K562 (cell line): ENCODE results near the gene SLC1A4.

Source experiments
- HCFC1 ChIP-seq: IDR thresholded peaks from 2 replicates; pipeline ENCODE4 v1.6.1; 2012; ENCODE audit warnings: low read depth, low read length, improper control_type of control experiment
- NR2C2 ChIP-seq, 2 experiments: fragments of 200-800 bp in 1 of 2; sonication (Bioruptor generic) in 1 of 2; sonication (generic) in 1 of 2; formaldehyde crosslinking in 1 of 2; IDR thresholded peaks; 2 replicates each; pipeline versions ENCODE4 v1.6.1 to v1.8.0; 2016 to 2022; ENCODE audit warnings: mild to moderate bottlenecking in 1 of 2, missing compliant biosample characterization in 1 of 2, missing genetic modification characterization in 1 of 2, missing genetic modification reagents in 1 of 2
- POLR2AphosphoS2 ChIP-seq: IDR thresholded peaks from 2 replicates; pipeline ENCODE4 v1.6.1; 2012; ENCODE audit warnings: low read length, improper control_type of control experiment
- RNF2 ChIP-seq: sonication (generic); IDR thresholded peaks from 2 replicates; pipeline ENCODE4 v1.6.1; 2016
- SRSF3 ChIP-seq: fragments of 200-400 bp; formaldehyde crosslinking; IDR thresholded peaks from 2 replicates; pipeline ENCODE4 v1.6.1; 2016; ENCODE audit warnings: mild to moderate bottlenecking, low read length, moderate library complexity; ENCODE audit not compliant: insufficient read depth
- TAF1 ChIP-seq: IDR thresholded peaks from 2 replicates; pipeline ENCODE4 v1.6.1; 2011; ENCODE audit warnings: mild to moderate bottlenecking, low read length, moderate library complexity; ENCODE audit not compliant: insufficient read depth, control insufficient read depth, severe bottlenecking; ENCODE audit errors: extremely low read depth
- TF ChIP-seq, protein P1 (sequence below): sonication (generic); formaldehyde crosslinking; IDR thresholded peaks from 2 replicates; pipeline ENCODE4 v1.8.0; 2022; ENCODE audit warnings: mild to moderate bottlenecking, low read depth, missing genetic modification reagents
- TF ChIP-seq, protein P2 (sequence below), 3 experiments: IDR thresholded peaks in 2 of 3; conservative IDR thresholded peaks in 1 of 3; 2 replicates each; pipeline ENCODE4 v1.5.1; 2011 to 2012; ENCODE audit warnings: low read length in 3 of 3, mild to moderate bottlenecking in 3 of 3, control low read depth in 2 of 3, improper control_type of control experiment in 1 of 3, inconsistent platforms in 1 of 3, low read depth in 1 of 3, mixed read lengths in 1 of 3, moderate library complexity in 1 of 3; ENCODE audit not compliant: insufficient read depth in 2 of 3

DNA sequence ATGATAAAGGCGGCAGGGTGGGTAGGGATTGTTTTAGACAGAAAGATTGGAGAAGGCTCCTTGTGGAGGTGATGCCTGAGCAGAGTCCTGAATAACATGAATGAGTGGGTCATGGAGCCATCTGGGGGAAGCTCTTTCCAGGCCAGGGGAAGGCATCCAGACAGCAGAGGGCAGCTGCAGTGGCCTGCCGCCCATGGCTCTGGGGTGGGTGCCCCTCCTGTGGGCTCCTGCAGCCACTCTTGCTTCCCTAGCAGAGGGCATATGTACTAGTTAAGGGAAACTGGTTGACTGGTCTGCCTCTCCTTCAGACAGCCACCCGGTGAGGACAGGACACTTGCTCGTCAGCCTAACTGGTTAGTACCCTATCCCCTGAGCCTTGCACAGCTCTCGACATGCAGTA lies 46.5 kb upstream of the SLC1A4 start:
- TF ChIP-seq, protein P1, sequence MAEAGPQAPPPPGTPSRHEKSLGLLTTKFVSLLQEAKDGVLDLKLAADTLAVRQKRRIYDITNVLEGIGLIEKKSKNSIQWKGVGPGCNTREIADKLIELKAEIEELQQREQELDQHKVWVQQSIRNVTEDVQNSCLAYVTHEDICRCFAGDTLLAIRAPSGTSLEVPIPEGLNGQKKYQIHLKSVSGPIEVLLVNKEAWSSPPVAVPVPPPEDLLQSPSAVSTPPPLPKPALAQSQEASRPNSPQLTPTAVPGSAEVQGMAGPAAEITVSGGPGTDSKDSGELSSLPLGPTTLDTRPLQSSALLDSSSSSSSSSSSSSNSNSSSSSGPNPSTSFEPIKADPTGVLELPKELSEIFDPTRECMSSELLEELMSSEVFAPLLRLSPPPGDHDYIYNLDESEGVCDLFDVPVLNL (CRISPR knock-in tag) = no peak
- TF ChIP-seq POLR2AphosphoS2 = no peak
- no peak for TF ChIP-seq NR2C2 (CRISPR knock-in tag; IDR thresholded peaks at IDR 0.05)
- no peak for TF ChIP-seq NR2C2 (tag; IDR thresholded peaks at IDR 0.05)
- no peak for TF ChIP-seq RNF2
- no peak for TF ChIP-seq SRSF3
- TF ChIP-seq, protein P2, sequence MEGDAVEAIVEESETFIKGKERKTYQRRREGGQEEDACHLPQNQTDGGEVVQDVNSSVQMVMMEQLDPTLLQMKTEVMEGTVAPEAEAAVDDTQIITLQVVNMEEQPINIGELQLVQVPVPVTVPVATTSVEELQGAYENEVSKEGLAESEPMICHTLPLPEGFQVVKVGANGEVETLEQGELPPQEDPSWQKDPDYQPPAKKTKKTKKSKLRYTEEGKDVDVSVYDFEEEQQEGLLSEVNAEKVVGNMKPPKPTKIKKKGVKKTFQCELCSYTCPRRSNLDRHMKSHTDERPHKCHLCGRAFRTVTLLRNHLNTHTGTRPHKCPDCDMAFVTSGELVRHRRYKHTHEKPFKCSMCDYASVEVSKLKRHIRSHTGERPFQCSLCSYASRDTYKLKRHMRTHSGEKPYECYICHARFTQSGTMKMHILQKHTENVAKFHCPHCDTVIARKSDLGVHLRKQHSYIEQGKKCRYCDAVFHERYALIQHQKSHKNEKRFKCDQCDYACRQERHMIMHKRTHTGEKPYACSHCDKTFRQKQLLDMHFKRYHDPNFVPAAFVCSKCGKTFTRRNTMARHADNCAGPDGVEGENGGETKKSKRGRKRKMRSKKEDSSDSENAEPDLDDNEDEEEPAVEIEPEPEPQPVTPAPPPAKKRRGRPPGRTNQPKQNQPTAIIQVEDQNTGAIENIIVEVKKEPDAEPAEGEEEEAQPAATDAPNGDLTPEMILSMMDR (IDR thresholded peaks at IDR 0.05 in 2 of 3, conservative IDR thresholded peaks at IDR 0.05 in 1 of 3; ENCODE audit: insufficient read depth in 2 of 3, low read depth in 1 of 3, low read length in 3 of 3) = no peak
- TF ChIP-seq HCFC1 = no peak
- no peak for TF ChIP-seq TAF1
